Measurements from ENCODE around the gene TBL1X. TPM values are rescaled to one million over a fixed set of nuclear protein-coding genes. Genes with fewer than 3 reads are reported as not detected.

Gene TBL1X
- 18.9 TPM for total RNA-seq (2013)
- polyA plus RNA-seq (10 to 100 TPM; 12.5 to 19.5 (median 13.8) TPM), polyA minus RNA-seq (19.5 and 21.5 TPM in 2 replicates), total RNA-seq (11.2 to 92.3 (median 50.0) reads per million in 11 experiments)

- H3K4me2 ChIP-seq (replicated peaks; ENCODE audit: extremely low read depth, low read length, poor library complexity, severe bottlenecking): peak within 1 kb of the TSS; percentile 81
- no peaks in the 10 kb centered on the region for H3K36me3 ChIP-seq (replicated peaks in 1 of 2; ENCODE audit: control insufficient read depth in 1 of 2, insufficient read depth in 2 of 2, low read length in 2 of 2)
- H4K20me1 ChIP-seq (ENCODE audit: insufficient read depth, low read length): peaks cover 32% of the 10 kb centered on the region
- peaks cover 38 to 64% of the 10 kb centered on the region in 2 donors for H3K4me1 ChIP-seq (ENCODE audit: control insufficient read depth in 1 of 2, insufficient read depth in 2 of 2, low read length in 2 of 2)
- intact Hi-C loops (cut with micrococcal nuclease): loop anchor here in 1 of 2 donors (10.0 kb wide), 1 partner anchor 210 kb away; no protein-coding TSS in a partner anchor
- peaks cover 12 to 19% of the 10 kb centered on the region in 2 donors for H3K36me3 Mint-ChIP-seq
- peak within 1 kb of the TSS; percentile 79 to 87 for H3K4me3 Mint-ChIP-seq
- peak in 1 of 3 donors; percentile 11 for DNase-seq
- H3K27me3 Mint-ChIP-seq (ENCODE audit: low read depth in 3 of 3): peaks cover 1 to 42% (median 2%) of the 10 kb centered on the region in 3 donors
- peaks cover 45% of the 10 kb centered on the region for H3K4me1 Mint-ChIP-seq
- H3K9me3 ChIP-seq (replicated peaks in 1 of 2; ENCODE audit: control insufficient read depth in 1 of 2, insufficient read depth in 1 of 2, low read length in 2 of 2): no peaks in the 10 kb centered on the region
- peaks cover 0 to 19% of the 10 kb centered on the region in 2 donors for H3K27me3 ChIP-seq (ENCODE audit: control insufficient read depth in 2 of 2, insufficient read depth in 2 of 2, low read length in 2 of 2)
- peak within 1 kb of the TSS; percentile 82 to 84 (median 83) for H3K4me3 ChIP-seq (replicated peaks in 1 of 3; ENCODE audit: low read depth in 2 of 3, low read length in 3 of 3)
- H3K9me3 Mint-ChIP-seq: peaks cover 0 to 18% (median 9%) of the 10 kb centered on the region in 7 donors
- WGBS (ENCODE audit: insufficient coverage): under 1% methylated on average over 49 of the region's 99 CpGs
- peak within 1 kb of the TSS; percentile 85 to 96 (median 90) for H3K27ac Mint-ChIP-seq
- peaks cover 40% of the 10 kb centered on the region for H3K79me2 ChIP-seq (ENCODE audit: insufficient read depth, low read length)
- peak within 1 kb of the TSS; percentile 65 to 79 for H3K27ac ChIP-seq (ENCODE audit: low read depth in 1 of 2, low read length in 2 of 2)
- H2AFZ ChIP-seq (ENCODE audit: insufficient read depth, low read depth, low read length, poor library complexity, severe bottlenecking): peak within 1 kb of the TSS; percentile 72
- peak within 1 kb of the TSS; percentile 81 for H3K9ac ChIP-seq (ENCODE audit: insufficient read depth, low read length, poor library complexity, severe bottlenecking)
- no peak for TF ChIP-seq CTCF (IDR thresholded peaks at IDR 0.05)
Measured at GRCh38 chrX:9464435-9465371, at the start of gene TBL1X. TBL1X (plus strand) TSS chrX:9465058; CDS start chrX:9653587, 188,529 bp downstream.

- Mint-ChIP-seq H3K4me1 (peaks cover 24% of the 10 kb centered on the region), H3K27me3 (ENCODE audit: low read depth in 3 of 3) (peaks cover 0 to 31% (median 0%) of the 10 kb centered on the region in 3 donors), H3K27ac (peak overlapping the region in 4 of 7 donors; percentile 2 to 56 (median 47)), H3K4me3 (no peak overlapping the region), H3K36me3 (no peaks in the 10 kb centered on the region), H3K9me3 (peaks cover 0 to 4% (median 0%) of the 10 kb centered on the region in 7 donors)
- Histone ChIP-seq H3K27ac (ENCODE audit: low read depth in 1 of 2, low read length in 2 of 2) (no peak overlapping the region), H3K79me2 (ENCODE audit: insufficient read depth, low read length) (no peaks in the 10 kb centered on the region), H2AFZ (ENCODE audit: insufficient read depth, low read depth, low read length, poor library complexity, severe bottlenecking) (no peak overlapping the region), H3K27me3 (ENCODE audit: control insufficient read depth in 2 of 2, insufficient read depth in 2 of 2, low read length in 2 of 2) (peaks cover 0 to 13% of the 10 kb centered on the region in 2 donors), H3K4me1 (ENCODE audit: control insufficient read depth in 1 of 2, insufficient read depth in 2 of 2, low read length in 2 of 2) (peaks cover 0 to 6% of the 10 kb centered on the region in 2 donors), H4K20me1 (ENCODE audit: insufficient read depth, low read length) (no peaks in the 10 kb centered on the region), H3K9ac (ENCODE audit: insufficient read depth, low read length, poor library complexity, severe bottlenecking) (no peak overlapping the region), H3K4me2 (replicated peaks; ENCODE audit: extremely low read depth, low read length, poor library complexity, severe bottlenecking) (no peak overlapping the region), H3K9me3 (replicated peaks in 1 of 2; ENCODE audit: control insufficient read depth in 1 of 2, insufficient read depth in 1 of 2, low read length in 2 of 2) (no peaks in the 10 kb centered on the region), H3K4me3 (replicated peaks in 1 of 3; ENCODE audit: low read depth in 2 of 3, low read length in 3 of 3) (no peak overlapping the region), H3K36me3 (replicated peaks in 1 of 2; ENCODE audit: control insufficient read depth in 1 of 2, insufficient read depth in 2 of 2, low read length in 2 of 2) (no peaks in the 10 kb centered on the region)
- peak in 2 of 3 donors; percentile 2 to 5 for DNase-seq
- TF ChIP-seq CTCF (IDR thresholded peaks at IDR 0.05): no peak
- WGBS (ENCODE audit: insufficient coverage): no CpG with 5 or more reads among the region's 6 CpGs
- intact Hi-C loops (cut with micrococcal nuclease): no loop called here
Measured at GRCh38 chrX:9416562-9417348, 48.1 kb upstream of the TBL1X start.
